Measurements from ENCODE around the gene CLCN7. TPM values are rescaled to one million over a fixed set of nuclear protein-coding genes. Genes with fewer than 3 reads are reported as not detected.

Gene CLCN7
- total RNA-seq, 1 experiment from 2014 or later = 70.0 TPM

- Histone ChIP-seq H3K27me3 (ENCODE audit: insufficient read depth, low read length) (no peaks in the 10 kb centered on the region), H3K14ac (ENCODE audit: insufficient read depth, low read length) (no peak overlapping the region), H3K4me1 (ENCODE audit: insufficient read depth, low read length) (no peaks in the 10 kb centered on the region), H3K23ac (ENCODE audit: insufficient read length, low read depth, low read length) (no peak overlapping the region), H3K18ac (ENCODE audit: insufficient read length, low read depth, low read length) (no peak overlapping the region), H2BK5ac (ENCODE audit: insufficient read length, low read length) (no peak overlapping the region), H3K4ac (ENCODE audit: low read depth, low read length) (no peak overlapping the region), H2BK120ac (ENCODE audit: low read depth, low read length, poor library complexity, severe bottlenecking) (no peak overlapping the region), H2AK5ac (ENCODE audit: insufficient read length, low read length) (no peak overlapping the region), H3K9ac (ENCODE audit: extremely low read depth, insufficient read length, low read length) (no peak overlapping the region), H3T11ph (ENCODE audit: low read length) (no peak overlapping the region), H3K23me2 (ENCODE audit: insufficient read length, low read depth, low read length, poor library complexity, severe bottlenecking) (no peaks in the 10 kb centered on the region), H3K79me2 (ENCODE audit: insufficient read depth, low read length) (no peaks in the 10 kb centered on the region), H2AFZ (ENCODE audit: low read length) (no peak overlapping the region), H3K79me1 (ENCODE audit: insufficient read depth, low read depth, low read length, poor library complexity, severe bottlenecking) (no peaks in the 10 kb centered on the region), H2BK20ac (ENCODE audit: low read depth, low read length, poor library complexity, severe bottlenecking) (no peak overlapping the region), H3K27ac (ENCODE audit: insufficient read length, low read depth, low read length) (no peak overlapping the region), H4K20me1 (ENCODE audit: control insufficient read depth, insufficient read depth, insufficient read length) (no peaks in the 10 kb centered on the region), H2BK15ac (ENCODE audit: low read depth, low read length) (no peak overlapping the region), H3K9me3 (ENCODE audit: control insufficient read depth, low read depth, low read length) (no peaks in the 10 kb centered on the region), H3K4me2 (ENCODE audit: insufficient read depth, insufficient read length, low read length) (no peak overlapping the region), H4K5ac (ENCODE audit: insufficient read length, low read depth, low read length) (no peak overlapping the region), H3K56ac (ENCODE audit: insufficient read length, low read depth, low read length) (no peak overlapping the region), H2BK12ac (ENCODE audit: insufficient read length, low read depth, low read length) (no peak overlapping the region), H4K91ac (ENCODE audit: insufficient read length, low read depth, low read length) (no peak overlapping the region), H4K8ac (replicated peaks; ENCODE audit: insufficient read length, low read depth, low read length) (no peak overlapping the region)
- Mint-ChIP-seq H3K27me3 (ENCODE audit: low read depth) (peaks cover 42% of the 10 kb centered on the region), H3K4me1 (no peaks in the 10 kb centered on the region), H3K36me3 (ENCODE audit: insufficient read depth in 1 of 3, low read depth in 3 of 3) (no peaks in the 10 kb centered on the region), H3K9me3 (no peaks in the 10 kb centered on the region), H3K4me3 (no peak overlapping the region), H3K27ac (no peak overlapping the region)
- no CpG with 5 or more reads among the region's 33 CpGs for WGBS (ENCODE audit: extremely low coverage, insufficient read length, low lambda C conversion rate)
- DNase-seq = no peak
- TF ChIP-seq CTCF (conservative IDR thresholded peaks at IDR 0.05) = no peak
These were observed 11.9 kb upstream of the CLCN7 start for GRCh38 chr16:1486551-1487390.
